HepG2 (cell line): ENCODE data around the gene FRMPD3.

Experiments
- ATF1 ChIP-seq: IDR thresholded peaks from 2 replicates; pipeline ENCODE4 v1.6.1; 2016; ENCODE audit warnings: mild to moderate bottlenecking, control low read depth
- CTCF ChIP-seq: sonication (generic); formaldehyde crosslinking; IDR thresholded peaks from 2 replicates; pipeline ENCODE4 v1.5.0; 2020; ENCODE audit warnings: mild to moderate bottlenecking, missing genetic modification reagents, moderate library complexity
- ELF4 ChIP-seq: sonication (generic); formaldehyde crosslinking; IDR thresholded peaks from 2 replicates; pipeline ENCODE4 v1.5.0; 2020; ENCODE audit warnings: missing genetic modification reagents, mild to moderate bottlenecking, moderate library complexity, borderline replicate concordance
- JUND ChIP-seq: sonication (generic); formaldehyde crosslinking; IDR thresholded peaks from 2 replicates; pipeline ENCODE4 v1.8.0; 2022; ENCODE audit warnings: mild to moderate bottlenecking, missing genetic modification reagents
- NFE2L1 ChIP-seq: sonication (generic); formaldehyde crosslinking; IDR thresholded peaks from 2 replicates; pipeline ENCODE4 v1.4.0; 2020; ENCODE audit warnings: missing genetic modification reagents, mild to moderate bottlenecking, borderline replicate concordance
- POLR2A ChIP-seq, 2 experiments: IDR thresholded peaks; 2 replicates each; pipeline ENCODE4 v1.6.1; 2011; ENCODE audit warnings: low read depth in 2 of 2, low read length in 2 of 2, mild to moderate bottlenecking in 1 of 2, moderate library complexity in 1 of 2; ENCODE audit not compliant: insufficient read depth in 1 of 2
- SMC3 ChIP-seq: IDR thresholded peaks from 2 replicates; pipeline ENCODE4 v1.6.1; 2011; ENCODE audit warnings: low read length, improper control_type of control experiment
- YY1 ChIP-seq: IDR thresholded peaks from 2 replicates; pipeline ENCODE4 v1.6.1; 2011; ENCODE audit warnings: low read length, low read depth, moderate library complexity, mild to moderate bottlenecking; ENCODE audit not compliant: insufficient read depth, insufficient replicate concordance
- ZNF264 ChIP-seq: sonication (generic); formaldehyde crosslinking; IDR thresholded peaks from 2 replicates; pipeline ENCODE4 v1.4.0; 2020; ENCODE audit warnings: missing genetic modification reagents

- TF ChIP-seq YY1 (no peak), ATF1 (CRISPR knock-in tag) (no peak), POLR2A (IDR thresholded peaks at IDR 0.05; ENCODE audit: insufficient read depth in 1 of 2, low read depth in 2 of 2, low read length in 2 of 2) (no peak), SMC3 (no peak), JUND (CRISPR knock-in tag) (no peak), NFE2L1 (CRISPR knock-in tag) (no peak), ZNF264 (CRISPR knock-in tag) (no peak), CTCF (CRISPR knock-in tag) (no peak), ELF4 (CRISPR knock-in tag) (no peak)
Observed at GRCh38 chrX:107448625-107448997, 841 bp upstream of the FRMPD3 start.
